ENCODE measurements around the gene LGALS3BP. TPM values are rescaled to one million over a fixed set of nuclear protein-coding genes. Genes with fewer than 3 reads are reported as not detected.

The LGALS3BP gene
- total and polyA plus RNA-seq, 2 experiments from 2014 or later, result 185 to 213 TPM

DNA sequence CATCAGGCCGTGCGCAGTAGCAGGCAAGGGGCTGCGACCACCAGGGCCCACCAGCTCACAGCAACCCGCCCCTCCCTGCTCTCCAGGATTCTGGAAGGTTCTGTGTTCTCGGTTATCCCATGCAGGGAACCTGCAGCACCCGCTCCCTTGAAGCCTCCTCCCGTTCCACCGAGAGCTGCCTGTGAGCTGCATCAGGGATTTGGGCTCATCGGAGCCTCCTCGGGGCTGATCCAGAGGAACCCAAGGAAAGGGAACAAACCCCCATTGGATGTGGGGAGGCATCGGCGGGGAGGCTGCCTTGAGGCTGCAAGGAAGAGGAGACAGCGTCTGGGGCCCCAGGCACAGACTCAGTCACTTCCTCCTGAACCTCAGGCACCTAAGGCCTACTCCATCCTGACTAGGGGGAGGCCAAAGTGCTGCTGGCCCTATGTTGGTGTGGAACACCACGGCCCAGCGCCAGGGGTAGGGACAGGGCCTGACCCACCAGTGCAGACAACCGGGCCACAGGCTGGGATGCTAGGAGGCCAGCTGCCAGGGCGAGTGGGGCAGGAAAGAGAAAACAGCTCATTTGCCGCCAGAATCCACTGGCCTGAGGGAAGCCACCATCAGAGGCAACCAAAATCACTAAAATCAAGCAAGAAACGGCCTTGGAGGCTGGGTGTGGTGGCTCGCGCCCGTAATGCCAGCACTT lies 14.4 kb upstream of the LGALS3BP start:
- Histone ChIP-seq H3K4me1 (ENCODE audit: low read depth) (no peaks in the 10 kb centered on the region), H3K36me3 (peaks cover 16% of the 10 kb centered on the region), H3K9me3 (ENCODE audit: low read depth) (no peaks in the 10 kb centered on the region), H3K27ac (no peak overlapping the region), H3K4me3 (no peak overlapping the region), H3K27me3 (no peaks in the 10 kb centered on the region)
- TF ChIP-seq, protein P1, sequence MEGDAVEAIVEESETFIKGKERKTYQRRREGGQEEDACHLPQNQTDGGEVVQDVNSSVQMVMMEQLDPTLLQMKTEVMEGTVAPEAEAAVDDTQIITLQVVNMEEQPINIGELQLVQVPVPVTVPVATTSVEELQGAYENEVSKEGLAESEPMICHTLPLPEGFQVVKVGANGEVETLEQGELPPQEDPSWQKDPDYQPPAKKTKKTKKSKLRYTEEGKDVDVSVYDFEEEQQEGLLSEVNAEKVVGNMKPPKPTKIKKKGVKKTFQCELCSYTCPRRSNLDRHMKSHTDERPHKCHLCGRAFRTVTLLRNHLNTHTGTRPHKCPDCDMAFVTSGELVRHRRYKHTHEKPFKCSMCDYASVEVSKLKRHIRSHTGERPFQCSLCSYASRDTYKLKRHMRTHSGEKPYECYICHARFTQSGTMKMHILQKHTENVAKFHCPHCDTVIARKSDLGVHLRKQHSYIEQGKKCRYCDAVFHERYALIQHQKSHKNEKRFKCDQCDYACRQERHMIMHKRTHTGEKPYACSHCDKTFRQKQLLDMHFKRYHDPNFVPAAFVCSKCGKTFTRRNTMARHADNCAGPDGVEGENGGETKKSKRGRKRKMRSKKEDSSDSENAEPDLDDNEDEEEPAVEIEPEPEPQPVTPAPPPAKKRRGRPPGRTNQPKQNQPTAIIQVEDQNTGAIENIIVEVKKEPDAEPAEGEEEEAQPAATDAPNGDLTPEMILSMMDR (IDR thresholded peaks at IDR 0.05; ENCODE audit: low read depth, low read length), result no peak
- no peak for DNase-seq (ENCODE audit: low read depth in 1 of 2, low spot score in 1 of 2)

DNA sequence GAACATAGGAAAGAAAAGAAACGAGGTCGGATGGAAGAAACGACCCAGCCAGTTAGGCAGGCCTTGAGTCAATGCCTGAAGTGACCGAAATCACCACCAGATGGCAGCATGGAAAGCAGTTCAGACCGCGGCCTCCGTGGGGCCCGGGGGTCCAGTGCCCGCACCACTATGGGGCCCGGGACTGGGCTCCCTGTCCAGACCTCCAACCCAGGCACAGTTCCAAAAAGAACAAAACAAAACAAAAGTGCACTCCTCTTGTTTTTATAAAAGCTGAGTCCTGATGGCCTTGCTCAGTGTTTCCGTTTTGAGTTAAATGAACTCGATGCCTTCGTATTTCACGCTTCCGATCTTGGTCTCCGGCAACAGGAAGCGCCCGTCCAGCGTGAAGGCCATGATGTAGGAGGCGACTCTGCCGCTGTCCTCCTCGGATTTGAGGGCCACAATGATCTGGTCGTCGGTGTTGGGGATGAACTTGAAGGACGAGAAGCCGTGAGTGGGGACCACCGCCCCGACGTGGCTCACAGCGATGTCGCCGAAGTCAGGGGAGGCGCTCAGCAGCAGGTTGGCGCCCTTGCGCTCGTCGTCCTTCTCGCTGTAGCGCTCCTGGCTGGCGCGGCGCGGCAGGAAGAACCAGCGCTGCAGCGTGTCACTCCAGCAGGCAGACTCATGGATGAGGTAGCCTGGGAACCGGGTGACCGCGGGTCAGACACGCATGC lies 13.7 kb upstream of the LGALS3BP start:
- peaks cover 16% of the 10 kb centered on the region for H3K36me3 ChIP-seq
- no peaks in the 10 kb centered on the region for H3K27me3 ChIP-seq
- H3K4me1 ChIP-seq (ENCODE audit: low read depth), result peaks cover 1% of the 10 kb centered on the region
- H3K9me3 ChIP-seq (ENCODE audit: low read depth), result no peaks in the 10 kb centered on the region
- no peak overlapping the region for H3K4me3 ChIP-seq
- no peak overlapping the region for H3K27ac ChIP-seq
- DNase-seq (ENCODE audit: low read depth in 1 of 2, low spot score in 1 of 2), result peak; percentile 57 to 62
- TF ChIP-seq, protein P1 (IDR thresholded peaks at IDR 0.05; ENCODE audit: low read depth, low read length), result peak; percentile 74

DNA sequence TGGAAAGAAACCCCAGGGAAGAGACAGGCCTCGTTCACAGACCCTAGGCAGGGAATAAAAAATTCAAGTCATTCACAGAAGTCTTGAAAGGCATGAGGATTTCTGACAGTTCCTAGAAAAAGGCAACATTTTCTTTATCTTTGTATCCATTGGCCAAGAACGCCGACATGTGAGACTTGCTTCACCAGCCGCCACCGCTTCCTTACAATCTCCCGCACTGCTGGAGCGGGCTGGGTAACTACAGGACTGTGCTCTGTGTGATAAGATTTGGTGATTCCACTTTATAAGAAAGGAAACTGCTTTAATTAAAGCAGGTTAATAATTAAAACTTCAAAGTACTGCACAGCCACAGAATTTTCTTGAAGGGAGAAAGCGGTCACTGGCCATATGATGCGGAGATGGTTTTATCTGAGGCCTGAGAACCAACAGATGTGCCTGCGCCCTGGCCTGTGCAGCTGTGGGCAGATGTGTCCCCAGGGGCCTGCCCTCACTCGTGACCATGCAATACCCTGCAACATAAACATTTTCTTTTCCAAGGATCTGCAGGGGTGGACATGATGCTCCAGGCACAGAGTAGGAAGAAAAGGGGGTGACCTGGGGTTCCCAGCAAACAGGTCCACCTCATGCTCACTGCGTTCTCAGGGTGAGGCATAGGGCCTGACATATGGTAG lies 13.0 kb upstream of the LGALS3BP start:
- no peak overlapping the region for H3K4me3 ChIP-seq
- peaks cover 16% of the 10 kb centered on the region for H3K36me3 ChIP-seq
- DNase-seq (ENCODE audit: low read depth in 1 of 2, low spot score in 1 of 2), result no peak
- no peaks in the 10 kb centered on the region for H3K9me3 ChIP-seq (ENCODE audit: low read depth)
- H3K27me3 ChIP-seq, result no peaks in the 10 kb centered on the region
- H3K27ac ChIP-seq, result no peak overlapping the region
- TF ChIP-seq, protein P1 (IDR thresholded peaks at IDR 0.05; ENCODE audit: low read depth, low read length), result no peak
- peaks cover 8% of the 10 kb centered on the region for H3K4me1 ChIP-seq (ENCODE audit: low read depth)

DNA sequence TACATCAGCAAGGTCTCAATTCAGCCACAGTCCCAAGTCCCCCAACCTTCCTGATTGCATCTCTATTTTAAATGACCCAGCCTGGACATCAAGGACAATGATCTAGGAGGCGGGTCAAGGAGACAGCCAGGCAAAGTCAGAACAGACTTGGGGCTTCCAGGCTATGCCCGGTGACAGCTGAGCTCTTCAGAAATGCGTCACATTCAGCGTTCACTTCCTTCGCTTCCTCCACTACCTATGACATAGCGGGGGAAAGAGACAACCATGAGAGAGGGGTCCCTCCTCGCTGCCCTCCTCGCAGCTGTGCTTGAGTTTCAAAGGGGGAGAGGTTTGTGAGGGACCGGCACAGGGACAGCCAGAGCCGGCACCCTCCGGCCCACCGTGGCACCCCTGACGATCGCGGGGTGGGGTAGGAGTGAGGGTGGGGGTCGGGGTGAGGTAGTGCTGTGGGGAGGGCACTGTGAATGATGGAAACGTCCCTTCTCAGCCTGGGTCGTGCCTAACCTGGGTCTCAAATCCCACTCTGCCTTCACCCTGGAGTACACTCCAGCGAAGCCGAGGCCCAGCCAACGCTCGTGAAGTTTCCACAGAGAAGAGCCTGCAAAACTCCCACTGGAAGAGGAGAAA lies 12.3 kb upstream of the LGALS3BP start:
- Histone ChIP-seq H3K9me3 (ENCODE audit: low read depth) (no peaks in the 10 kb centered on the region), H3K27me3 (no peaks in the 10 kb centered on the region), H3K4me3 (no peak overlapping the region), H3K4me1 (ENCODE audit: low read depth) (peaks cover 9% of the 10 kb centered on the region), H3K27ac (no peak overlapping the region), H3K36me3 (peaks cover 12% of the 10 kb centered on the region)
- DNase-seq (ENCODE audit: low read depth in 1 of 2, low spot score in 1 of 2), result no peak
- TF ChIP-seq, protein P1 (IDR thresholded peaks at IDR 0.05; ENCODE audit: low read depth, low read length), result no peak

DNA sequence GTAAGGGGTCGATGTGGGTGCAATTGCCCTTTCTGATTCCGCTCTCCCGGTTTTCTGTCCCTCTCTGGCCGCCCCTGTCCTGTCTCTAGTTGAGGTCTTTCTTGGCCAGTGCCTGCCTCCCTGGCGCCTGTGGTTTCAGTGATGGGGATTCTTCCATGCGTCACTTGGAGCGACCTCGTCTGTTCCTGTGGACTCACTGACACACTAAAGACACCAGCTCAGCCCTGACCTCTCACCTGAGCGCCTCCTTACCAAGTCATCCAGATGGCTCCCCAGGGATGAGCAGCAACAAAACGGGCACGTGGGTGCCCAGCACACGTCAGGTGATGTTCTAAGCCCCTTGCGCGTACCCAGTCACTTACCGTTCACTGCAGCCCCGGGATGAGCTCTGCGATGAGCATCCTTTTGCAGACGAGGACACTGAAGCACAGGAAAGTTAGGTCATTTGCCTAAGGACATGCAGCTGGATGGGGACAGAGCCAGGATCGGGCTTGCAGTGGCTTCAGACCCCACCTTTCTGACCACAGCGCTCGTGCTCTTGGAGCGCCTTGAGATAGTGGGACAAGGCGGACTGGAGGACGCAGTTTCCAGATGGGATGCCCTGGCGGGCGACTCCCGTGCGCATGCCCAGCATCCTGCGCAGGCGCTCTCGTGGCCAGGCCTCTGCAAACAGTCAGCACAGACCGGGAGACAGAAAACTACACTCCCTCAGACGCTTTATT lies 11.5 kb upstream of the LGALS3BP start:
- Histone ChIP-seq H3K27ac (no peak overlapping the region), H3K4me3 (no peak overlapping the region), H3K4me1 (ENCODE audit: low read depth) (peaks cover 16% of the 10 kb centered on the region), H3K9me3 (ENCODE audit: low read depth) (no peaks in the 10 kb centered on the region), H3K36me3 (peaks cover 7% of the 10 kb centered on the region), H3K27me3 (no peaks in the 10 kb centered on the region)
- no peak for DNase-seq (ENCODE audit: low read depth in 1 of 2, low spot score in 1 of 2)
- TF ChIP-seq, protein P1 (IDR thresholded peaks at IDR 0.05; ENCODE audit: low read depth, low read length), result no peak

Measured in cardiac muscle cell (in vitro differentiated cells and primary cell).